Mammary epithelial cell (primary cell): ENCODE measurements around the gene KRT16.

ENCODE experiments used
- CTCF ChIP-seq, 2 donors: IDR thresholded peaks in 1 of 2; conservative IDR thresholded peaks in 1 of 2; 2 replicates each; pipeline ENCODE4 v1.5.1; 2011 to 2012; ENCODE audit warnings: inconsistent platforms in 2 of 2, low read length in 2 of 2, mild to moderate bottlenecking in 2 of 2, control low read depth in 1 of 2, low read depth in 1 of 2; ENCODE audit not compliant: insufficient read depth in 1 of 2; ENCODE audit errors: extremely low read depth in 1 of 2
- EZH2 ChIP-seq: IDR thresholded peaks from 2 replicates; pipeline ENCODE4 v1.6.1; 2012; ENCODE audit warnings: low read length, inconsistent platforms, borderline replicate concordance

GRCh38 chr17:41625602-41626001, 13.0 kb upstream of the KRT16 start:
- TF ChIP-seq CTCF (conservative IDR thresholded peaks at IDR 0.05 in 1 of 2, IDR thresholded peaks at IDR 0.05 in 1 of 2; ENCODE audit: extremely low read depth in 1 of 2, insufficient read depth in 1 of 2, low read depth in 1 of 2, low read length in 2 of 2) (no peak), EZH2 (no peak)
